Stromal cell of bone marrow (primary cell): ENCODE results near the gene TSG101.

ENCODE experiments used
- DNase-seq: peaks from one replicate; pipeline ENCODE4 v3.0.0-alpha.2; 2012; ENCODE audit warnings: low read depth

Gene TSG101, protein sequence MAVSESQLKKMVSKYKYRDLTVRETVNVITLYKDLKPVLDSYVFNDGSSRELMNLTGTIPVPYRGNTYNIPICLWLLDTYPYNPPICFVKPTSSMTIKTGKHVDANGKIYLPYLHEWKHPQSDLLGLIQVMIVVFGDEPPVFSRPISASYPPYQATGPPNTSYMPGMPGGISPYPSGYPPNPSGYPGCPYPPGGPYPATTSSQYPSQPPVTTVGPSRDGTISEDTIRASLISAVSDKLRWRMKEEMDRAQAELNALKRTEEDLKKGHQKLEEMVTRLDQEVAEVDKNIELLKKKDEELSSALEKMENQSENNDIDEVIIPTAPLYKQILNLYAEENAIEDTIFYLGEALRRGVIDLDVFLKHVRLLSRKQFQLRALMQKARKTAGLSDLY

GRCh38 chr11:18526521-18527296, at the start of gene TSG101:
Gene TSG101 (minus strand): TSS chr11:18526942. CDS start chr11:18526816, 126 bp downstream.
- DNase-seq, result peak; percentile 88

GRCh38 chr11:18575361-18575760, 48.6 kb upstream of the TSG101 start:
- DNase-seq, result no peak

GRCh38 chr11:18567081-18567480, 40.3 kb upstream of the TSG101 start:
- DNase-seq, result no peak

- DNase-seq, result no peak
These were observed 39.7 kb upstream of the TSG101 start for GRCh38 chr11:18566406-18566805.

GRCh38 chr11:18564149-18564548, 37.4 kb upstream of the TSG101 start:
- no peak for DNase-seq

GRCh38 chr11:18563090-18563730, 36.5 kb upstream of the TSG101 start:
- DNase-seq, result no peak

DNA sequence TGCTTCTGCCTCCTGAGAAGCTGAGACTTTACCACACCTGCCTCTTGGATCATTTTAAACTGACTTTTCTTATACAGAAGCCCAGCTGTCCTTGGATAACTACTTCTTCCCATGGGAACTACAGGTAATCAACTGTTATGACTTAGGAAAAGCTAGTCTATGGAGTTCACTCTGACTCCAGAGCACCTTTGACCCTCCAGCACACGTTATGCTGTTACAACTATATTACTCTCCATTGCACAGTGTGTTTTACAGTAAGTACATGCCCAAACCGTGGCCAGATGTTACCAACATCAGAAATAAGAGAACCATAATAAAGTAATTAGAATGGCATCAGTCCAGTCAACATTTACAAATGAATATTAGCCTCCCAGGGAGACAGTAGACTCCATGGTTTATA, 21.3 kb upstream of the TSG101 start:
- no peak for DNase-seq

GRCh38 chr11:18540207-18541009, 13.7 kb upstream of the TSG101 start:
- DNase-seq, result no peak

DNA sequence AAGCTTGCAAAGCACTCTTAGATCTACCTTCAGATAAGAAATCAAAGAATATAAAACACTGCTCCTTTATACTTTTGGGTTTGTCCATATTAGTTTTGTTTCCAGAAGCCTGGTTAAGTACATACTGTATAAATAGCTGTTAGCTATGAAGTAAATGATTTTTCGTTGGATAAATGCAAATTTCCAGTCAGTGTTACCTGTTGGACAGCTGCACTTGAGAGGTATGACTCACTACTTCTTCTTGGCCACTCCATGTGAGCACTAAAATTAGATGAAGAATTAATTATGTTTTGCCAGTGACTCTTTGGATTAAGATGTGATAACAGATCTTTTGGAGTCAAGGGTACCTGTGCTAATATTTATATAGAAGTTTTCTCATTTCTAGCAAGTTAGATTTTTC, 9.5 kb upstream of the TSG101 start:
- DNase-seq, result no peak

DNA sequence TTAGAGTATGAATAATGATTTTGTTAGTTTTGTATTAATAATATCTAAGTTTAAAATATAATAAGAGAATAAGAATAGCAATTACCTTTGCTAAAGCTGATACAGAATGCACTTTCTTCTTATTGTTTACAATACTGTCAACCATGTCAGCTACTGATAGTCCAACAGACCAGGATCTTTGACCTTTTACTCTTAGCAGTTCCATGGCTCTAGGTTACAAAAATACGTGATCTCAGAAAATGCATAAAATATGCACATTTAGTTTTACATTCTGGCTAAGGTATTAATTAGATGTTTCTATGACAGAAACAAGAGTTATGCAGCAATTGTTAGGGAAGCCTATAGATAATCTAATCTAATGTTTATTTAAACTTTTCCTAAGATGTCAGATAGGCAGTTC, 7.5 kb upstream of the TSG101 start:
- no peak for DNase-seq

GRCh38 chr11:18533365-18533764, 6.6 kb upstream of the TSG101 start:
- DNase-seq, result no peak

GRCh38 chr11:18527512-18527911, 770 bp upstream of the TSG101 start:
- peak; percentile 9 for DNase-seq

DNA sequence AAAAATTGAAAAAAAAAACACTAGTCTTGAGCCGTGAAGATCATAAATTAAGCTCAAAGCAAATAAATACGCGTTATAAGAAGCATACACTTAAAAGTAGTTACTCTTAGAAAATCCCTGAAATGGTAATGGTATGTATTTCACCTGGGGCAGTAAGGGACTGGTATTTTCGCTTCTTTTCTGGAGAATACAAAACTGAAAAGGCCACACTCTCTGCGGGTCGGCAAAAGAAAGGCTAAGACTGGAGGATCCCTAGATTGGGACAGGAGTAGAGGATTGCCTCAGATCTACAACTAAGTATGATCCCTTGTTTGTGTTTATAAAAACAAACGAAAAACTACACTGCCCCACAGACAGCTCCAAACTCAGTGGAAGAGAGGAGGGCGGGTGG, 617 bp downstream of the TSG101 start:
- no peak for DNase-seq

DNA sequence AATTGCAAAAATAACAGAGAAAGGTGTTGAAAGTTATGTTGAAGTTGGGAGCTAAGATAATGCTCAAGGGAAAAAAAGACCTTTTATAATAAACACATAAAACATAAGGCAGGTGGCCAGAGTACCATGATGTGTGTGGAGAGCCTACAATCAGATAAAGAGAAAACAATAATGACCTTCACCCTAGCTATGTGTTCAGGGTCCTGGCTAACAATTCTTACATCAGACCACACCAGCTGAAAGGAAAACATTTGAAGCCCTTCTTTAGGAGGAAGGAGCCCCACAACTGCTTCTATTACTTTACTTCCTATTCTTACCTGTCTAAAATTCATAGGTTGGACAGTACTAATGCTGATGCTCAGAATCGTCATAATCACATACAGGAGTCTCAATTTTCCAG, 2.5 kb downstream of the TSG101 start:
- DNase-seq, result no peak

DNA sequence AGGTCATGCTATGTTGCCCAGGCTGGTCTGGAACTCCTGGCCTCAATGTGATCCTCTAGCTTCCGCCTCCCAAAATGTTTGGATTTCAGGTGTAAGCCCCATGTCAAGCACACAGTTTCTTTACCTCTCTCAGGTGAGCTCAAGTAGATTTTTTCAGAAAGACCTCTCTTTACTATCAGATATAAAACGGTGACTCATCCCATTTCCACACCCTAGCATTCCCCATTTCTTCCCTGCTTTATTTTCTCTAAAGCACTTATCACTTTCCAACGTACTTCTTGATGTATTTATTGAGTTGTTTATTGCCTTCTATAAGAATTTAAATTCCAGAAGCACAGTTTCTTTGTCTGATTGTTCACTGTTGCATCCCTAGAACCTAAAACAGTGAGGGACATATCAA, 3.7 kb downstream of the TSG101 start:
- DNase-seq, result no peak

- no peak for DNase-seq
These were observed 4.4 kb downstream of the TSG101 start for GRCh38 chr11:18522388-18522787.

- no peak for DNase-seq
These were observed 5.6 kb downstream of the TSG101 start for GRCh38 chr11:18521122-18521521.

- DNase-seq, result no peak
These were observed 24.4 kb downstream of the TSG101 start for GRCh38 chr11:18502352-18502751.

DNA sequence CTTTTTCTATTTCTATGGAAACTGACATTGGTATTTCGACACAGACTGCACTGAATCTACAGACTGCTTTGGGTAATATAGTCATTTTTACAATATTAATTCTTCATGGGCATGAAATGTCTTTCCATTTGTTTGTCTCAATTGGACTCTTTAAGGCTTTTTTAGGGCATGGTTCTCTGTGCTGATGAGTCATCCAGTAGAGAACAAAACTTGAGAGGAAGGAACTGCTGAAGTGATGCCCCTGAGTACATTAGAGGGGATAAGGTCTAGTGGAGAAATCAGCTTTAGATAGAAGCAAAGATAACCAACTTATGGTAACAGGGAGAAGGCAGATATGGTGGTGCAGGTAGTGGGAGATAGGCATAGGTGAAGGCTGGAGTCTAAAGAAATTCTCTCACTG, 25.1 kb downstream of the TSG101 start:
- no peak for DNase-seq

- DNase-seq, result no peak
These were observed 28.7 kb downstream of the TSG101 start for GRCh38 chr11:18498039-18498438.

GRCh38 chr11:18495703-18496102, 31.0 kb downstream of the TSG101 start:
- DNase-seq, result no peak

DNA sequence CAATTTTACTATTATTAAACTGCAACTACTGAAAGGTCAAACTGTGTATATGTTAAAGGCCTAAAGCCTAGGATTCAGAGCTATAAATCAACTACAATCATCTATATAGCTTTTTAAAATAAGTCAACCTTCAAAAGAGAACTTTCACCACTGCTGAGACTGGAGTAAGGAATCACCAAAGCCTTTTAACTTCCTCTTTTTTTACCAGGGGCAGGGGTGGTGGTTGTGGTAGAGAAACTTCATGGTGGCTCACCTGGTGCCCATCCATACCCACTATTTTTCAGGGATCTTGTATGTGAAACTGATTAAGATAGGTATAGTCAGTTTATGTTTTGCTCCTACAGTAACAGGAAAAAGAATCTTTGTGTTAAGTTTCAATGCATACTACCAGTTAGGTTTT, 31.5 kb downstream of the TSG101 start:
- no peak for DNase-seq
